ENCODE measurements around the gene FERMT3.

- no peak for TF ChIP-seq POLR2A (IDR thresholded peaks at IDR 0.05; ENCODE audit: low read depth, low read length)
- no peak for TF ChIP-seq CTCF (IDR thresholded peaks at IDR 0.05; ENCODE audit: extremely low read depth in 1 of 2, insufficient read depth in 1 of 2, low read depth in 1 of 2, low read length in 2 of 2)
- TF ChIP-seq FOS (IDR thresholded peaks at IDR 0.05; ENCODE audit: borderline replicate concordance, insufficient read depth, low read length) = no peak
- TF ChIP-seq, protein P1, sequence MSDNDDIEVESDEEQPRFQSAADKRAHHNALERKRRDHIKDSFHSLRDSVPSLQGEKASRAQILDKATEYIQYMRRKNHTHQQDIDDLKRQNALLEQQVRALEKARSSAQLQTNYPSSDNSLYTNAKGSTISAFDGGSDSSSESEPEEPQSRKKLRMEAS (IDR thresholded peaks at IDR 0.05; ENCODE audit: insufficient read depth, insufficient read length) = no peak
- no peak for TF ChIP-seq POLR2AphosphoS5 (IDR thresholded peaks at IDR 0.05; ENCODE audit: insufficient read depth, low read depth, low read length)
- TF ChIP-seq EZH2 (IDR thresholded peaks at IDR 0.05; ENCODE audit: borderline replicate concordance, low read depth, low read length, severe bottlenecking) = no peak
- no peak for TF ChIP-seq MYC (IDR thresholded peaks at IDR 0.05; ENCODE audit: low read depth, low read length)
Measured at GRCh38 chr11:64226507-64227051, 20.1 kb downstream of the FERMT3 start.

All from endothelial cell of umbilical vein (primary cell).